ENCODE data around the gene ZNF3. TPM values are rescaled to one million over a fixed set of nuclear protein-coding genes. Genes with fewer than 3 reads are reported as not detected.

Gene ZNF3
- total and polyA plus RNA-seq, 9 of the 15 experiments (the other 6 are each of a cell fraction or from before 2014, with no cell fraction given): 30.0 to 64.9 (median 51.5) TPM

- peak; percentile 51 for TF ChIP-seq ZBTB40 (IDR thresholded peaks at IDR 0.05)
- no peak for TF ChIP-seq ZBTB40 (CRISPR knock-in tag; IDR thresholded peaks at IDR 0.05)
- TF ChIP-seq MTA2 (IDR thresholded peaks at IDR 0.05; ENCODE audit: low read depth): 0 out of 2 replicates have a peak, but pooled peaks have one; percentile 10
- TF ChIP-seq NR2C1 (IDR thresholded peaks at IDR 0.05): peak; percentile 45; the same call in 1 of the 2 replicates
- TF ChIP-seq NR2C1 (tag; IDR thresholded peaks at IDR 0.05): 0 out of 2 replicates have a peak, but pooled peaks have one; percentile 22
- TF ChIP-seq FOSL1 (tag; conservative IDR thresholded peaks at IDR 0.05): no peak
- TF ChIP-seq DPF2 (IDR thresholded peaks at IDR 0.05): no peak
- TF ChIP-seq DEAF1 (CRISPR knock-in tag; IDR thresholded peaks at IDR 0.05): peak; percentile 27; the same call in 1 of the 2 replicates
Measured at GRCh38 chr7:100119072-100119969, 37.8 kb upstream of the ZNF3 start, which contains the start of the genes CNPY4 and TAF6 (continued).
